Measurements from ENCODE around the gene TNS3. TPM values are rescaled to one million over a fixed set of nuclear protein-coding genes. Genes with fewer than 3 reads are reported as not detected.
"Not testable (repeated sequence)": the region's sequence is repeated elsewhere in the genome, so short reads cannot be mapped to it uniquely, and the experiment has no call there.

The TNS3 gene
- total and polyA plus RNA-seq, 2 experiments from 2014 or later = 2.7 to 5.7 TPM

- H3K4me3 ChIP-seq = no peak overlapping the region
Measured at GRCh38 chr7:47587351-47587750, 5.4 kb upstream of the TNS3 start.

GRCh38 chr7:47586925-47587324 lies 5.0 kb upstream of the TNS3 start:
- no peak for TF ChIP-seq CTCF (IDR thresholded peaks at IDR 0.05; ENCODE audit: low read depth, low read length)
- Histone ChIP-seq H3K27ac (no peak overlapping the region), H3K9me3 (ENCODE audit: low read depth) (no peaks in the 10 kb centered on the region), H3K36me3 (no peaks in the 10 kb centered on the region), H3K27me3 (peaks cover 22% of the 10 kb centered on the region), H3K4me1 (ENCODE audit: low read depth) (no peaks in the 10 kb centered on the region), H3K4me3 (no peak overlapping the region)
- no peak for DNase-seq (ENCODE audit: low read depth in 1 of 2, low spot score in 1 of 2)

More at GRCh38 chr7:47587351-47587750, 5.4 kb upstream of the TNS3 start:
- no peak for DNase-seq (ENCODE audit: low read depth in 1 of 2, low spot score in 1 of 2)
- Histone ChIP-seq H3K4me1 (ENCODE audit: low read depth) (no peaks in the 10 kb centered on the region), H3K27ac (no peak overlapping the region), H3K9me3 (ENCODE audit: low read depth) (no peaks in the 10 kb centered on the region), H3K27me3 (peaks cover 18% of the 10 kb centered on the region), H3K36me3 (no peaks in the 10 kb centered on the region)
- TF ChIP-seq CTCF (IDR thresholded peaks at IDR 0.05; ENCODE audit: low read depth, low read length) = no peak

- H3K4me1 ChIP-seq (ENCODE audit: low read depth); H3K9me3 ChIP-seq (ENCODE audit: low read depth); DNase-seq (ENCODE audit: low read depth in 1 of 2, low spot score in 1 of 2); H3K27ac ChIP-seq; H3K4me3 ChIP-seq; H3K36me3 ChIP-seq: not testable (repeated sequence)
- H3K27me3 ChIP-seq = peaks cover 24% of the 10 kb centered on the region
Measured at GRCh38 chr7:47586161-47586670, 4.3 kb upstream of the TNS3 start.

- no peak for DNase-seq (ENCODE audit: low read depth in 1 of 2, low spot score in 1 of 2)
- Histone ChIP-seq H3K4me3 (no peak overlapping the region), H3K9me3 (ENCODE audit: low read depth) (no peaks in the 10 kb centered on the region), H3K4me1 (ENCODE audit: low read depth) (no peaks in the 10 kb centered on the region), H3K36me3 (no peaks in the 10 kb centered on the region), H3K27me3 (peaks cover 27% of the 10 kb centered on the region), H3K27ac (no peak overlapping the region)
- TF ChIP-seq CTCF (IDR thresholded peaks at IDR 0.05; ENCODE audit: low read depth, low read length) = no peak
Measured at GRCh38 chr7:47584536-47584895, 2.6 kb upstream of the TNS3 start.

GRCh38 chr7:47583739-47584535 lies 2.0 kb upstream of the TNS3 start:
- Histone ChIP-seq H3K27ac (no peak overlapping the region), H3K9me3 (ENCODE audit: low read depth) (no peaks in the 10 kb centered on the region), H3K4me3 (no peak overlapping the region), H3K27me3 (peaks cover 27% of the 10 kb centered on the region), H3K4me1 (ENCODE audit: low read depth) (no peaks in the 10 kb centered on the region), H3K36me3 (no peaks in the 10 kb centered on the region)
- DNase-seq (ENCODE audit: low read depth in 1 of 2, low spot score in 1 of 2) = no peak
- TF ChIP-seq CTCF (IDR thresholded peaks at IDR 0.05; ENCODE audit: low read depth, low read length) = no peak

Measured in cardiac muscle cell (in vitro differentiated cells and primary cell).